ENCODE measurements around the gene C1QTNF3.
"Not testable (repeated sequence)": the region's sequence is repeated elsewhere in the genome, so short reads cannot be mapped to it uniquely, and the experiment has no call there.

The C1QTNF3 gene, protein sequence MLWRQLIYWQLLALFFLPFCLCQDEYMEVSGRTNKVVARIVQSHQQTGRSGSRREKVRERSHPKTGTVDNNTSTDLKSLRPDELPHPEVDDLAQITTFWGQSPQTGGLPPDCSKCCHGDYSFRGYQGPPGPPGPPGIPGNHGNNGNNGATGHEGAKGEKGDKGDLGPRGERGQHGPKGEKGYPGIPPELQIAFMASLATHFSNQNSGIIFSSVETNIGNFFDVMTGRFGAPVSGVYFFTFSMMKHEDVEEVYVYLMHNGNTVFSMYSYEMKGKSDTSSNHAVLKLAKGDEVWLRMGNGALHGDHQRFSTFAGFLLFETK

DNA sequence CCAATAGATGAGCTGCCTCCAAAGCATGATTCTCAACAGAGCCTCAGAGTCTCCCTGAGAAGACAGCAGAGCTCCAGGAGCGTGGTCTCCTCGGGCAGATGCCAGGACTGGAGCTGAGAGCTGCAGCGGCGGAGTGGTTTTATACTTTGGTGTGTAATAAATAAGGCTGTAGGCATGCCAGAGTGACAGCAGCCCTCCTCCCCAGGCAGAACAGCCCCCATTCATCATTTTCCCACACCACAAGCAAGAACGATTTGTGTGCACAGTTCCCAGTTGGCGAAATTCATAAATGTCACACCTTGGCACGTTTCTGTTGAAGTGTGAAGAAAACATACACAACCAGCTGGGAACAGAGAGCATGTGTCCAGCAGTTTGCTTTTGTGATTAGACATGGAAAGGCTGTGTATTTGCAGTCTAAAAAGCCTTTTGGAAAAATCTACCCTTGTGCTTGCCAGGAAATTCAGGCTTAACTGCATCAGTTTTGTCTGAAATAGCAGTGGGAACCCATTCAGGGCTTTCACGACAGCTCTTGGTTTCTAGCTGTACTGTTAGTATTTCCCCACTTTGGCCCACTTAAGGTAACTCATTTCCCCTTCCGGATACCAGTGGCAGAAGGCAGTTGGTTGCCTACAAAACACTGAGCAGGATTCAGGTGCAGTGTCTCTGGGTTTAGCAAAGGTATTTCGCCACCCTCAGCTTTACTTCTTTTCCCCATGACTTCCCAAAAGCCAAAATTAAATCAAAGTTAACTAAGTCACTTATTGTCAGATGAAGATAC lies at the start of gene C1QTNF3:
Gene C1QTNF3 (minus strand): TSS at position 115 of the 778 bp plus-strand sequence. CDS start 88 bp downstream, at position 27.
- DNase-seq (ENCODE audit: low read depth, low spot score) = peak; percentile 52

DNA sequence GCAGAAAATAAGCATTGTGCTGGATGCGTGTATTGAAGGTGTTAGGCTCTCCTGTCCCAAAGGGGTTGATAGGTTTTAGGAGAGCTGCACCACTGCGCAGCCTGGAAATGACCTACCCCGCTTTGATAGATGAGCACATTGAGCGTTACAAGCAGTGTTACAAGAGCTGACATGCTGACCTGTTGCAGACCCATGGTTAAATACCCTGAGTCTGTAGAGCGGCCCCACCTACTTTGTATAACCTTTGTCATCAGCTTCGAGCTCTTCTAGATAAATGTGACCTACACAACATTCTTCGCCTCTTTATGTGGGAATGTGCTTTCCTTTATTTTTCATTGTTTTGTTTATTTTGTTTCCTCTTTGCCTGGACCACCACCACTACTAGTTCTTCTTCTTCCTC lies 48.0 kb upstream of the C1QTNF3 start:
- not testable (repeated sequence) for DNase-seq (ENCODE audit: low read depth, low spot score)

DNA sequence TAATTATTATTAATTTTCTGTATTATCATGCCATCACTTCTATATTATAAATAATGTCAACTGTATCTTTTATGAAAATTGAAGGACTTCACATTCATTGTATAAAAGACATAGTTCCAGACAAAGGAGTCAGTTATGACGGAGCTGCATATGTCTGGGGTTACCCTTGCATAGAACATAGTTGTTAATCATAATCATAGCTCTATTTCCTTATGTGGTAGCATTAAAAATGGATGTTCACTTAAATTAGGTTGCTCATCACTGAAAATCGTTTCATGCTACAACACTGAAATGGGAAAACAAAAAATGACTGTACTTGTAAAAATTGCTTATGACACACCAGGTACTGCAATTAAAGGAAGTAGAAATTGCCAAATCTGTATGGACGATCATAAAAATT lies 46.8 kb upstream of the C1QTNF3 start:
- DNase-seq (ENCODE audit: low read depth, low spot score) = not testable (repeated sequence)

DNA sequence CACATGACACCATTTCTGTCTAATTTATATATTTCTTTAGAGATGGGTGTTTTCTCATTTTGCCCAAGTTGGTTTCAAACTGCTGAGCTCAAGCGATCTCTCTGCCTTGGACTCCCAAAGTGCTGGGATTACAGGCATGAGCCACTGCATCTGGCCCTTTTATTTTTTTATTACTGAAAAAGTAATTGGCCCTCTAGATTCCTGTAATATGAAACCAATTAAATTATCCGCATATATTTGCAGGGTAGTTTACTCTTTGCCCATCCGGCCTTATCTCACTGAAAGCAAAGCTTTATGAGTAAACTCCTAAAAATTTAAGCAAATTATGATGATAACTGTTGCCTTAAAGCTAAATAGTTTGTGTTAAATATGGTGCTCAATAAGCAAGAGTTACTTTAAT lies 44.7 kb upstream of the C1QTNF3 start:
- not testable (repeated sequence) for DNase-seq (ENCODE audit: low read depth, low spot score)

DNA sequence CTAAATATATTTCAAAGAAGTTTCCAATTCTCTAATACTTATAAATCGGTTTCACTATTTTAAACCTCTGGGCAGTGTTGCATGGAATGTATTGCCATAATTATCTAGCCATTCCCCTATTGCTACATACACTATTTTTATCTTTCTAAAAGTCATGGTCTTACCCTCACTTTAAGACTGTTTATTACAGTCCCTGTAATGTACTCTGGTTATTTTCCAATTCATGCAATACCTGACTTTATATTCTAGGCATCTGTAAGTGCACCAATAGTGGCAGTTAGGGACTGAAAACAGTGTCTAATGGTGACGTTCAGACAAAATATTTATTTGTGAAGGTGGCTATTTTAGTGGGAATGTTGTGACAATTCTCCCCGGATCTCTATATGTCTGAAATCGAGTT lies 40.9 kb upstream of the C1QTNF3 start:
- not testable (repeated sequence) for DNase-seq (ENCODE audit: low read depth, low spot score)

DNA sequence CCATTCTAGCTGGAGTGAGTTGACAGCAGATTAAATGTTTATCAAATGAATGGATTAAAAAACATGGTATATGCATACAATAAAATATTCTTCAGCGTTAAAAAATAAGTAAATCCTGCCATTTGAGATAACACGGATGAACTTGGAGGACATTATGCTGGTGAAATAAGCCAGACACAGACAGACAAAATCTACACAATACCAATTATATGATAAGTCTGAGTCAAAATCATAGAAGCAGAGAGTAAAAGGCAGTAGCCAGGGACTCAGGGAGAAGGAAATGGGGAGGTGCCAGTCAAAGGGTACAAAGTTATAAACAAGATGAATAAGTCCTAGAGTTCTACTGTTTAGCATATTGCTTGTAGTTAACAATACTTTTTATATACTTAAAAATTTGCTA lies 36.5 kb upstream of the C1QTNF3 start:
- not testable (repeated sequence) for DNase-seq (ENCODE audit: low read depth, low spot score)

DNA sequence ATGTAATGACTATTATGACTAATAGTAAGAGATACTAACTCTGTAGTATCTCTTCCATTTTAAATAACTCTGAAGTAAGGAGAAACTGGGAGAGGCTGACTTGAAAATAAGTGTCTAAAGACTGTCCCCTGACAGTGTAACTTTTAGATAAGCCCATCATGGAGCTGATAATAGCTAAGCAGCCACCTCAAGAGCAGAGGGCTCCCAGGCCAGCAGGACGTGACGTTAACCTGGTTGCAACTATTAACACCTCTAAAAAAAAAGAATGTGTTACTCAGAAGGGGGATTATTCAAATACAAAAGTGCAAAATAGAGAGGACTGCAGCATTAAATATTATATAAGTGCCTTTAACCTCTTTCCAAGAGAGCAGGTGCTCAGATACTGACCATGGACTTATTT lies 34.6 kb upstream of the C1QTNF3 start:
- not testable (repeated sequence) for DNase-seq (ENCODE audit: low read depth, low spot score)

DNA sequence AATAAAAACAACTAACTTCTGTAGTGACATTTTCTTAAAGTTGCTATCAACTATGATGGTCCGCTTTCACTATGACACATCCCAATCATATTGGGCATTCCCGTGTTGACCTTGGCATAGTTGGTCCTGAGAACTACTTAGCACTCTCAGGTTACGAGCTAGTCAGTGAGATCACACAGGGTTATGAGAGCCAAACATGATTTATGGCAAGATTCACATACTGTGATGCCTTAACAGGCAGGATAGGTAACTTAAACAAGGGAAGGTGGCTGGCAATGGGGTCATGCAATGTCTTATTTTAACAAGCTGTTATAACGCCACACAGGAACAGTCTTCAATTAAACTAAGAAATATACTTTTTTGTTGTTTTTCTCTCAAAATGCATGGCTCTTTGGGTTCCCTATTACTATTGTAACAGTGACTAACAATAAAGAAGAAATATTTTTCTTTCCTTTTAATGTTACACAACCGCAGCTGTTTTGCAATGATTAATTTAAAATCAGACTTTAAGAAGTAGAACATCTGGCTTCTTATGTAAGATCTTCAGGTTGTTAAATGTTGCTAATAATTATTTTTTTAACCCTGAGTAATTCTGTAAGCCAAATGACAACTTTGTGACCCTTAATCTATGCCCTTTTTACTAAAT lies 33.8 kb upstream of the C1QTNF3 start:
- DNase-seq (ENCODE audit: low read depth, low spot score) = not testable (repeated sequence)

GRCh38 chr5:34074472-34074871 lies 31.5 kb upstream of the C1QTNF3 start:
- not testable (repeated sequence) for DNase-seq (ENCODE audit: low read depth, low spot score)

DNA sequence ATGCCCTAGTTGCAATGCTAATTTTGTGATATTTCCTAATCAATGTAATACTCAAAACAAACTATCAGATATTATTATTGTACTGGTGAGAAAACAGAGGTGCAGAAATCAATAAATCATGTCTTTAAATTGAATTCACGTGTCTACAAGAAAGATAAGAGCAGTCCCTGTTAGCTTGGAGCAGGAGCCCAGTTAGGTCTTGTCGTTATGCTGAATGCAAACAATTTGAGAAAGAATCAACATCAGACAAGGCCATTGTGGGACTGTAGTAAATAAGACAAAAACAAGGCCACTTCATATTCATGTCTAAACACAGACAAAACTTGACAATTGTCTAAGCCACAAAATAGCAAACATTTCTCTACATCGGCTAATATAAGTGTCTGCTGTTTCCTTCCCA lies 31.1 kb upstream of the C1QTNF3 start:
- DNase-seq (ENCODE audit: low read depth, low spot score) = not testable (repeated sequence)

DNA sequence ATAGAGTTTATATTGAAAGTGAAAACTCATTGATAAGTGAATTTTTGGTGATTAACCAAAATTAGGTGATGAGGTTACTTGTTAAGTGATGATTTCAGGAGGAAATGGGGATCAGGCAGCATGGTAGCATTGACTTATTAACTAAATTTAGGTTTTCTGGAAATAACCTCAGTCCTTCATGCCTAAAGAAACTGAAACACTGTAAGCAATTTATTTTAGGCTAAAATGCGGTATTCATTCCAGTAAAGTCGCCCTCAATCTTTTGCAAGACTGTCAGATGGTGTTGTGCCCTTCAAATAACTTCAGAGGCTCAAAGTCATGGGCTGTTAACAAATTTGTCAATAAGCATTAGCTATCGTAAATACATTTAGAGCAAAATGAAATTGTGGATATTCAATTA lies 27.6 kb upstream of the C1QTNF3 start:
- not testable (repeated sequence) for DNase-seq (ENCODE audit: low read depth, low spot score)

DNA sequence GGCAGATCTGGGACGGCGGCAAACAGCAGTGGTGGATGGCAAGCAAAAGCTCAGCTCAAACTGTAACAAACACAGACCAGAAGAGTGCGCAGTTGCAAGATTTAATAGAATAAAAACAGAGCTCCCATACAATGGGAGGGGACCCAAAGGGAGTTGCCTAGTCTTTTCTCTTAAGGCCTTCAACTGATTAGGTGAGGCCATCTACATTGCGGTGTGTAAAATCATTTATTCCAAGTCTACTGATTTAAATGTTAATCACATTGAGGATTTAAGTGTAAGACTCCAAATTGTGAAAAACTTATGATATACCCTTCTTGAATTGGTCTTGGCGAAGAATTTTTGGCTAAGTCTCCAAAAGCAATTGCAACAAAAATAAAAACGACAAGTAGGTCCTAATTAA lies 21.6 kb upstream of the C1QTNF3 start:
- DNase-seq (ENCODE audit: low read depth, low spot score) = no peak

- DNase-seq (ENCODE audit: low read depth, low spot score) = no peak
Measured at GRCh38 chr5:34062419-34062818, 19.4 kb upstream of the C1QTNF3 start.

GRCh38 chr5:34061993-34062392 lies 19.0 kb upstream of the C1QTNF3 start:
- no peak for DNase-seq (ENCODE audit: low read depth, low spot score)

- DNase-seq (ENCODE audit: low read depth, low spot score) = no peak
Measured at GRCh38 chr5:34059977-34060376, 17.0 kb upstream of the C1QTNF3 start.

DNA sequence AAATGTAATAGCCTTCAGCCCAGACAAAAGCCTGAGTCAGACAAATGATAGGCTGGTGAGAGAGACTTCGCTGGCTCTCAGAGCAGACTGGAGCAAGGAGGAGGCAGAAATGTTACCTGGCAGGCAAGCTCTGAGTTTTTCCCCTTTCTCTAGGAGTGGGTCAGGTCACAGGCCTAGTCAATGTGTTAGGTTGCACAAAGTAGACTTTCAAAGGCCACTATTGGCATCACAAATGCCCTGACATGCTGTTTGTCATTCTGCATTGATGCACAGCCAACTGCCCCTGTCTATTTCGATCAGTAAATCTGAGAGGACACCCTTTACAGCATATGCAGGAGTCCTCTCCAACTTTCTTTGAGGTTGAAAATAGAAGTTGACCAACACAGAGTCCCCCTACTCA lies 15.5 kb upstream of the C1QTNF3 start:
- DNase-seq (ENCODE audit: low read depth, low spot score) = no peak

DNA sequence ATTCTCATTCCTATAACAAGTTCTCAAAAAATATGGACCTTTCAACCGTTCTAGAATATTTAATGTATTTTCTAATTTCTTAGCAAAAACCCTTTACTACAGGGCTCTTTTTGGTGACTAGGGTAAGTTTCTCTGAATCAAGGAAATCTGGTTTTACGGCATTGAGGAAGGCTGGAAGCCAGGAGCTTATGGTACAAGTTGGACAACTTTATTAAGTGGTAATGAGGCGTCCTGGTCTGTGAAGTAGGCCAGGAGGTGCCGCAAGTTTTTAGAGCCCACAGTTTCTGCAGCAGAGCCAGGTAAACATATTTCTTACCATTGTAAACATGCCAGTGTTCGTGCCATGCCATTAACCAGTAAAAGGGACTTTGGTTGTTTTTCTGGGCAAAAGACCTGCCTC lies 14.6 kb upstream of the C1QTNF3 start:
- DNase-seq (ENCODE audit: low read depth, low spot score) = no peak

GRCh38 chr5:34057118-34057517 lies 14.1 kb upstream of the C1QTNF3 start:
- DNase-seq (ENCODE audit: low read depth, low spot score) = no peak

DNA sequence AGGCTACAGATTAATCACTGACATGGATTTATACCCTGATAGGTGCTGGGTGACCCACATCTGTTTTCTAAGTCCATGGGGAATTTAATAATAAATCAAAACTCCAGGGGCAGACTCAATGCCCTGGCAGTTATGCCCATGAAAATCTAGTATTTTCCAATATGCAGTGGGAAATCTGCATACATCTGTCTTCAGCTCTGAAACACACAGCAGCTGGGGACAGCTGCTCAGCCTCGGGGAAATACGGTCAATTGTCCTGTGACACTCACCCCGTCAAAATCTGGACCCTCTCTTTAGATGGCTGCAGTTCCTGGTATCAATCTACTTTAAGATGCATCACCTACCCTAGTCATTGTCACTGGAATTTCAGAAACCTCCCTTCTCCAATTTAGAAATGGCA lies 12.7 kb upstream of the C1QTNF3 start:
- DNase-seq (ENCODE audit: low read depth, low spot score) = no peak

GRCh38 chr5:34054400-34054729 lies 11.4 kb upstream of the C1QTNF3 start:
- no peak for DNase-seq (ENCODE audit: low read depth, low spot score)

- no peak for DNase-seq (ENCODE audit: low read depth, low spot score)
Measured at GRCh38 chr5:34053571-34054399, 10.8 kb upstream of the C1QTNF3 start.

GRCh38 chr5:34053133-34053532 lies 10.1 kb upstream of the C1QTNF3 start:
- peak; percentile 87 for DNase-seq (ENCODE audit: low read depth, low spot score)

Measured in astrocyte of the hippocampus (primary cell).